HG03520 (cell line): Measurements from ENCODE around the gene DNAJC30.

Experiments
- ATAC-seq: cut with Tn5 transposase; IDR thresholded peaks from one replicate; pipeline ENCODE4 v1.9.1; 2021; ENCODE audit warnings: mild to moderate bottlenecking, moderate library complexity; ENCODE audit not compliant: unreplicated experiment

DNAJC30 gene

GRCh38 chr7:73650524-73650923 is 32.7 kb downstream of the DNAJC30 start:
- ATAC-seq = no peak

- ATAC-seq = no peak
Measured at GRCh38 chr7:73649576-73649975, 33.7 kb downstream of the DNAJC30 start.

DNA sequence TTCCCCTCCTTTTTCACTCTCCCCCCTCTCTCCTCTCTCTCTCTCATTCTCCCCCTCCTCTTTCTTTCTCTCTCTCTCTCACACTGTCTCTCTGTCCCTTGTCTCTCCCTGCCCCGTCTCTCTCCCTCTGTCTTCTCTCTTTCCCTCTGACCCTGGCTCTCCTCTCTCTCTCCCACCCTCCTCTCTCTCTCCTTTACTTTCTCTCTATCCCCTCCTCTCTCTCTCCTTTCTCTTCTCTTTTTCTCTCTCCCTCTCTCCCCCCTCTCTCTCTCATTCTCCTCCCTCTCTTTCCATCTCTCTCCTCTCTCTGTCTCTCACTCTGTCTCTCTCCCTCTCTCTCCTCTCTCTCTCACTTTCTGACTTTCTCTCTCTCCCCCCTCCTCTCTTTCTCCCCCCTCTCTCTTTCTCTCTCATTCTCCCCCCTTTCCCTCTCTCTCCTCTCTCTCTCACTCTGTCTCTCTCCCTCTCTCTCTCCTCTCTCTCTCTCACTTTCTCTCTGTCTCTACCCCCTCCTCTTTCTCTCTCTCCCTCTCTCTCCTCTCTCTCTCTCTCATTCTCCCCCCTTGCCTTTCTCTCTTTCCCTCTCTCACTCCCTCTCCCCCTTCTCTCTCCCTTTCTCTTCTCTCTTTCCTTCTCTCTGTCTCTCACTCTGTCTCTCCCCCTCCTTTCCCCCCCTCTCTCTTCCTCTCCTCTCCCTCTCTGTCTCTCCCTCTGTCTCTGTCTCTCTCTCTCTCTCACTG is 34.5 kb downstream of the DNAJC30 start:
- ATAC-seq = no peak

GRCh38 chr7:73647725-73648592 is 35.3 kb downstream of the DNAJC30 start:
- ATAC-seq = no peak

DNA sequence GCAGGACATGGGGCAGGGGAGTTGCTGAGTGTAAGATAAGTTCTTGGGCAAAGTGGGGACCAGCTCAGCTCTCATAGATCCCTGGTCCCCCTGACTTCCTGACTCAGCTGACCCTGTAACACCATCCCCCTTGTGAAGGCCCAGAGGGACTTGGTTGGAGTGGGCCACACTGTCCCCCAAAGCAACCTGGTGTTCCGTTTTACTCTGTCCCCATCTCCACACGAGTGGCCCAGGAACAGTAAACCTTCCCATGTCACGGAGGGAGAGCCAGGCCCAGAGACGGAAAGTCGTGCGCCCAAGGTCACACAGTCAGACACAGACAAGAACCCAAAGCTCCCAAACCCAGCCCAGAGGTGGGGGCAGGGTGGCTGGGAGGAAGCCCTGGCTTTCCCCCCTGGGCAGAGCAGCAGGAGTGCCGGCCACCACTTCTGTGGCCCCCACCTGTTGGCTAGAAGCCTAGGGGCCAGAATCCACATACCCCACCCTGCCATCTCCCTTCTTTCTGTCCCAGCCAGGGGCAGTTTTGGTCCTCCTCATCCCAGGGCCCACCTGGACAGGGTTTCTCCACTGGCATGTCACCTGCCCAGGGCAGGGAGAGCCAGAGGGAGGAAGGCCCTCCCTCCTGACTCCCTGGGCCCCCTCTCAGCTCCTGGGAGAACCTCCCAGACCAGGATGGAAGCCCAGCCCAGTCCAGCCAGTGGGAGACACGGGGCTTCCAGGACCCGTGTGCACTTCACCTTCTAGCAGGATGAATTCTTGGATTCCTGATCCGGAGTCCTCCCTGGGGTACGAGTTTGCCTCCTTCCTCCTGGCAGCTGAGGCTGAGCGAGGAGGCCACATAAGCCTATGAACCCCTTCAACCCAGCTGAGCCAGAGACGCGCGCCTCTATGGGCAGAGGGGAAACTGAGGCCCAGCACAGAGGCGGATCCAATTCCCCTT is 36.2 kb downstream of the DNAJC30 start:
- no peak for ATAC-seq

GRCh38 chr7:73645643-73646174 is 37.5 kb downstream of the DNAJC30 start:
- no peak for ATAC-seq

DNA sequence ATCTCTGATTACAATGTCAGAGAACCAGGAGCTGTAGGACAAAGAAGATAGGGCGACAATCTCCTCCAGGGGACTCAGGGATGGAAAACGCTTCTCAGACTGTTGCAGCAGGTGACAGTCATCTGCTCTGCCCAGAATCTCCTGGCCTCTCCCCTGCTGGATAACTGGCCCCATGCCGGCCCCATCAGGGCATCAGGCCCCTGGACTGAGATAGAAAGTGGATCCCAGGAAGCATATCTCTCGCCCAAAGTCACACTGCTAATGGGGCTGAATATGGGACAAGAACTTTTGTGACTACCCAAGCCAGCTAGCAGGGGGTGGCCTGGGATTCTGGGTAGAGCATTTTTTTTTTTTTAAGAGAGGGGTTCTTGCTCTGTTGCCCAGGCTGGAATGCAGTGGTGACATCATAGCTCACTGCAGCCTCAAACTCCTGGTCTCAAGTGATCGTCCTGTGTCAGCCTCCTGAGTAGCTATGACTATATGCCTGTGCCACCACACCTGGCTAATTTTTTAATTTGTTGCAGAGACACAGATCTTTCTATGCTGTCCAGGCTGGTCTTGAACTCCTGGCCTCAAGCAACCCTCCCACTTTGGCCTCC is 38.5 kb downstream of the DNAJC30 start:
- ATAC-seq = no peak

DNA sequence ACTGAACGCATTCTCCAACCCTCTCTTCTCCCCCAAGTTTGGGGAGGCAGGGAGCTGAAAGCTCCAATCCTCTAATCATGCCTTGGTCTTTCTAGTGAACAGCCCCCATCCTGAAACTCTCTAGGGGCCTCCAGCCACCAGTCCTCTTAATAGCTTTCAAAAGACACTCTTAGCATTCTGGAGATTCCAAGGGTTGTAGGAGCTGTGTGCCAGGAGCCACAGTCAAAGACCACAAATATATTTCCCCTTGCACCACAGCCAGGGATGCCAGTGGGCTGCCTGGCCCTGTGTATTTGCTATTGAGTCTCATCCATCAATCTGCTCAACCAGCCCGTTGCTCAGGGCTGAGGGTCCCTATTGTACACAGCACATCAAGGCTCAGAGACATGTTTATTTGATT is 40.4 kb downstream of the DNAJC30 start:
- ATAC-seq = no peak

GRCh38 chr7:73638911-73639310 is 44.3 kb downstream of the DNAJC30 start:
- no peak for ATAC-seq

DNA sequence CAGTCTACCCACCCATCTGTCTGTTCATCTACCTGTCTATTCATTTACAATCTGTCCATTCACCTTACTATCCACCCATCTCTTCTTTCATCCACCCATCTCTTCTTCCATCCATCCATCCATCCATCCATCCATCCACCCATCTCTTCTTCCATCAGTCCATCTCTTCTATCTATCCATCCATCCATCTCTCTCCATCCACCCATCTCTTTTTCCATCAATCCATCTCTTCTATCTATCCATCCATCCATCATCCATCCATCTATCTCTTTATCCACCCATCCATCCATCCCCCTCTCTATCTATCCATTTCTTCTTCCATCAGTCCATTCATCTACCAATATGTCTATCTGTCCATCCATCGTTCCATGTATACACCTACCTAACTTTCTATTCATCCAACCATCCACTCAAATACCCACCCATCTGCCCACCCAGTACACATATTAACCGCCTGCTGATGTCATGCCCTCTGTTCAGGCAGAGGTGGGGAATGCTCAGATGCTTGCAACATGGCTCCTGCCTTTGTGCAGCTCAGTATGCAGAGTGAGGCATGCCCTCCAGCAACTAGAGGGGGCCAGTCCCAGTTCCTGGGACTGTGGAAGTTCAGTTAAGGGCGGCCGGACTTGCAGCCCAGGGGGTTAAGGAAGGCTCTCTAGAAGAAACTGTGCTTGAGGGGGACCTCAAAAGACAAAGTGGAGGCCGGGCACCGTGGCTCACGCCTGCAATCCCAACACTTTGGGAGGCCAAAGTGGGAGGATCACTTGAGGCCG is 47.6 kb downstream of the DNAJC30 start:
- no peak for ATAC-seq

- ATAC-seq = no peak
Measured at GRCh38 chr7:73633844-73634243, 49.4 kb downstream of the DNAJC30 start.

DNA sequence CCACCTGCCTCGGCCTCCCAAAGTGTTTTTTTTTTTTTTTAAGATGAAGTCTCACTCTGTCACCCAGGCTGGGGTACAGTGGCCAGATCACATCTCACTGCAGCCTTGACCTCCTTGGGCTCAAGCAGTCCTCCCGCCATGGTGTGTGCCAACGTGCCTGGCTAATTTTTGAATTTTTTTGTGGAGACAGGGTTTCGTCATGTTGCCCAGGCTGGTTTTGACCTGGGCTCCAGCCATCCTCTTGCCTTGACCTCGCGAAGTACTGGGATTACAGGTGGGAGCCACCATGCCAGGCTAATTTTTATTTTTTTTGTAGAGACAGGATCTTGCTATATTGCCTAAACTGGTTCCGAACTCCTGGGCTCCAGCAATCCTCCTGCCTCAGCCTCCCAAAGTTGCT is 49.9 kb downstream of the DNAJC30 start:
- no peak for ATAC-seq

- no peak for ATAC-seq
Measured at GRCh38 chr7:73631558-73631957, 51.7 kb downstream of the DNAJC30 start.
